Stimulated activated CD4-positive, alpha-beta T cell treated with anti-CD3 and anti-CD28 coated beads, TNF-alpha, amount 100 ng/mL, for 48 hours (primary cell): ENCODE data around the gene SCARF2.
"Not testable (repeated sequence)": the region's sequence is repeated elsewhere in the genome, so short reads cannot be mapped to it uniquely, and the experiment has no call there.

Experiments
- DNase-seq, 3 donors: peaks; one replicate each; pipeline ENCODE4 v3.0.0-alpha.2; 2020; ENCODE audit warnings: low read depth in 3 of 3

The SCARF2 gene

GRCh38 chr22:20409385-20409784 is 28.2 kb downstream of the SCARF2 start:
- not testable (repeated sequence) for DNase-seq

- DNase-seq: no peak
Measured at GRCh38 chr22:20408891-20409290, 28.7 kb downstream of the SCARF2 start.

DNA sequence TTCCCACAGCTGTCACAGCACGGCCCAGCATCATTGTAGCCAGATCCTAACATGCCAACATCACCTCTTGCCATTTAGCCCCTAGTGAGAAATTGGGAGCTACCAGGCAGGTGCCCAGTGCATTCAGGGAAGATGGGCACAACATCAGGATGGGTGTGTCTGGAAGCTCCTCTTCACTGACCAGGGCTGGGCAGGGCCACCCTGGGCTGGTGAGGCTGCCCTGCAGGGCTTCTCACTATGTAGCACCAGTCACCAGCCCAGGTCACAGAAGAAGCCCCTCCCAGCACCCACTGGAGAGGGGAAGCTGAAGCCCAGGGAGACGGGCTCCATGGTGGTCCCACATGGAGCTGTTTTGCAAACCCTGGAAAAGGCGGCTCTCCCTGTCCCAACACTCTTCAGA is 29.8 kb downstream of the SCARF2 start:
- no peak for DNase-seq

GRCh38 chr22:20406686-20407408 is 30.8 kb downstream of the SCARF2 start:
- no peak for DNase-seq

- no peak for DNase-seq
Measured at GRCh38 chr22:20405931-20406685, 31.5 kb downstream of the SCARF2 start.

DNA sequence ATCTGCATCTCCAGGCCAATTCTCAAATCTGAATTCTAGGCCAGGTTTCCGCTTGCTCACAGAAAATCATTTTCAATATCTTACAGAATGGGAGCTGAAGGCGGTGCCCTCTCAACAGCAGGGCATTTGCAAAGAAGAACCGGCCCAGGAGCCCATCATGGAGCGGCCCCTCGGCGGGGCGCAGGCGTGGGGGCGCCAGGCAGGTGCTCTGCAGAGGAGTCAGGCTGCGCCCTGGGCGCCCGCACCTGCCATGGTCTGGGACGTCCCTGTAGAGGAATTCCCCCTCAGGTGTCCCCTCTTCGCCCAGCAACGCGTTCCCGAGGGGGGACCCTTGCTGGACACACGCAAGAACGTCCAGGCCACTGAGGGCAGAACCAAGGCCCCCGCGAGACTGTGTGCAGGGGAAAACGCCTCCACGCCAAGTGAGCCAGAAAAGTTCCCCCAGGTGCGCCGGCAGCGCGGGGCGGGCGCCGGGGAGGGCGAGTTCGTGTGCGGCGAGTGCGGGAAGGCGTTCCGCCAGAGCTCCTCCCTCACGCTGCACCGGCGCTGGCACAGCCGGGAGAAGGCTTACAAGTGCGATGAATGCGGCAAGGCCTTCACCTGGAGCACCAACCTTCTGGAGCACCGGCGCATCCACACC is 32.2 kb downstream of the SCARF2 start:
- no peak for DNase-seq

DNA sequence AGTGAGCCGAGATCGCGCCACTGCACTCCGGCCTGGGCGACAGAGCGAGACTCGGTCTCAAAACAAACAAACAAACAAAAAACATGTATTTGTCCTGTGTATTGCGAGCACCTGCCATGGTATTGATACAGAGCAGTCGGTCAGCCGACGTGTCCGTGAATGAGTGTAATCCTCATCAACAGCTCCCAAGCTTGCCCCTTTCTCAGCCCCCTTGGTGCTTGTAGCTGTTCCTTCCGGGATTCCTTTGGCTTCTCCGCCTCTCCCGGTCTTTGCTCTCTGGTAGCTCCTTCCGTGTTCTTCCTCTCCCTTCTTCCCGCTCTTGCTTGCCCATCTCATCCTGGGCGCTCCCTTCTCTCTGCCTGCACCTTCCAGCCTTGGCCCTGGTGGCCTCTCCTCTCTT is 32.7 kb downstream of the SCARF2 start:
- no peak for DNase-seq

DNA sequence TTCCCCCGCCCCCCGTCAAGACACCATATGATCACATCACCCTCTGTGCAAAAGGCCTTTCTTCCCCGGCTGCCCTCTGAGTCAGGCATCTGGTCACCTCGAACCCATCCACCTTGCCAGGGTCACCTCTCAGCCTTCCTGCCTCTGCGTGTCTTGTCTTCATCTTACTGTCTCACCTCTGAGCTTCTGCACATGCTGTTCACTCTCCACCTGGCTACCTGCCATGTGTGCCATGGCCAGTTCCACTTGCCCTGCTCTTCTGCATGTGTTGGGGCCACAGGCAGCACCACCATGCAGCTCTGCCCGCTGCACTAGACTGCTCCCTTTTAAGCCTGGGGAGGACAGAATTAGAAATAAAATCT is 33.9 kb downstream of the SCARF2 start:
- DNase-seq: no peak

GRCh38 chr22:20402960-20403778 is 34.5 kb downstream of the SCARF2 start:
- DNase-seq: no peak

DNA sequence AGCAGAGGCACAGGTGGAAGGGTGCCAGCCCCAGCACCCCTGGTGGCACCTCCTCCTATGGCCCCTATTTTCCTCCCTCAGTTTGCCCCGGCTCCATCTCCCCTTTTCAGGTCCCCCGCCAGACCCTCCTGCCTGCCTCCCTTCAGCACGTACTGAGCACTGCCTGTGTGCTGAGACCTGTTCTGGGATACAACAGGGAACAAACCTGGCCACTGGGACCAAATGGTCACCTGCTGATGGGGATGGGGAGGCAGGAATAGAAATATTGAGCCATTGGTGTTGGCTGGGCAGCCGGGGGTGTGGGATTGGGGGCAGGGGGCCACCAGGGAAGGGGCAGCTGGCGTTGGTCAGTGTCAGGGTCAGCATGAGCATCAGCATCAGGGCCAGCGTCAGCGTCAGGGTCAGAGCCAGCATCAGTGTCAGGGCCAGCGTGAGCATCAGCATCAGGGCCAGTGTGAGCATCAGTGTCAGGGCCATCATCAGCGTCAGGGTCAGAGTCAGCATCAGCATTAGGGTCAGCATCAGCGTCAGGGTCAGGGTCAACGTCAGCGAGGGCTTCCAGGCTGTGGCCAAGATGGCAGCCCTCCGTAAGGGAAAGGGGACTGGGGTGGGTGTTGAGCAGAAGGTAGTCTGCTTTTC is 36.1 kb downstream of the SCARF2 start:
- no peak for DNase-seq

GRCh38 chr22:20400606-20401375 is 36.8 kb downstream of the SCARF2 start:
- DNase-seq: no peak

DNA sequence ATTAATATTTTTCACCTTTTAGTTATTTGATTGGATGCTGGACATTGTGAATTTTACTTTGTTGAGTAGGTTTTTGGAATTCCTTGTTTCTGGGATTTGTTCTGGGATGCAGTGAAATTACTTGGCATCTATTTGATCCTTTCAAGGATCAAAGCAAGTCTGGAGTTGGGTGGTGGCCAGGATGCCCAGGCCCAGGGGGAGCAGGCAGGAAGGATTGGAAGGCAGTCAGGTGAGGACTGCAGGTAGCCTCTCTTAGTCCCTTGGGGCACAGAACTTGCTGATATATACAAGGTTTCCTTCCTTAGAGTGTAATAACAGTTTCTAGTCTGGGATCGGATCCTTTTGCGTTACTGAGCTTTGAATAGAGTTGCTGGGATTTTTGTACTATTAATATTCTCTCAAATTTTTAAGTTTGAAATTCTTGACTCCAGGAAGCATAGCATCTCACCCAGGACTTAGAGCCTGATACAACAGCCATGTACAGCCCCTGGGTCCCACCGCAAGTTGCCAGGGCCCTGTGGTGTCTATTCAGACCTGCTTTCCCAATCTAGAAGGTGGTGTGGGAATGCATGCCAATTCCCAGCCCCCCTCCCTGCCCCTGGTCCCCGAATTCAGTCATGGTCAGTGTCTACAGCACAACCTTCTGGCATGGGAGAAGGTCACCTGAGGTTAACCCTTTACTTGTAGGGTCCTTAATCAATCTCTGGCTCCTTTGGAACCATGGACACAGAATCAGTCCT is 37.6 kb downstream of the SCARF2 start:
- no peak for DNase-seq

- DNase-seq: no peak
Measured at GRCh38 chr22:20398420-20398819, 39.2 kb downstream of the SCARF2 start.

DNA sequence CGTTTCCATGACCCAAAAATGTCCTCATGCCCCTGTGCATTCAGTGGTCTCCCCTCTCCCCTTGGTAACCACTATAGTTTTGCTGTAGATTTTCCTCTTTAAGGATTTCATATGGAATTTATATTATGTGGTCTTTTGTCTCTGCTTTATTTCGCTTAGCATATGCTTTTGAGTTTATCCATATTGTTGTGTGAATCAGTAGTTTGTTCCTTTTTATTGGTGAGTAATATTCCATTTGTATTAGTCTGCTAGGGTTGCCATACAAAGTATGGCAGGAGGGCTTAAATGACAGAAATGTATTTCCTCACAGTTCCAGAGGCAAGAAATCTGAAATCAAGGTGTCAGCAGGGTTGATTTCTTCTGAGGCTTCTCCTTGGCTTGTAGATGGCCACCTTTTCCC is 40.1 kb downstream of the SCARF2 start:
- DNase-seq: no peak

DNA sequence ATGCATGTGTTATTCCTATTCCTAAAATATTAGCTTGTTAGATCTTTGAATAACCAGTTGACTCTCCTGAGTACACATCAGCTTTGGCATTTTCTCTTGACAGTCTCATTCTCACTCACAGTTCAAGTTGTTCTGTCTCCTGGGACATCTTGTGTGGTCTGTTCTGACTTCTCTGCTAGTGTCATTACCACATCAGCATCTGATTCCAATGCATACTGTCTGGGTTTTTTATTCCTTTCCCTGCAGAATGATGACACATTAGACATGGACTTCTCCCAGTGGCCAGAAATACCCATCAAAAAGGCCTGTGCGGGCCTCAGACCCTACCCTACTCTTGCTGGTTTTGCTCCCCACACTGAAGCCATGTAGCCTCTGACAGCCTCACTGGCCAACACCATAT is 41.0 kb downstream of the SCARF2 start:
- no peak for DNase-seq

DNA sequence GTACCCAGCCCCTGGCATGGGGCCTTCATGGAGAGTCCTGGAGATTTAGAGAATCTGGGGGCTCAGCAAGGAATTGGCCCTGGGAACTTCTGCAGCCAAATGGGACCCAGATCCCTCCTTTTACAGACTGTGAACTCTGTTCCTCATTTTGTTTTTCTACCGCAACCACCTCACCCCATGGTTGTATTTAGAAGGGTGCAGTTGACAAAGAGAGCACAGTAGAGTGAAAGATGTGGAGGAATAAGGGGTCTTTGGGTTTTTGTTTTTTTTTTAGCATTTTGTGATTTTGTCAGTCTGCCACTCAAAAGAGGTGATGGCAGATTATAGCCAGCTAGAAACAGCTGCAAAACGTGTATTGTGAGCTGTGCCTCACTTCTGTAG is 41.7 kb downstream of the SCARF2 start:
- no peak for DNase-seq

- no peak for DNase-seq
Measured at GRCh38 chr22:20395181-20395906, 42.3 kb downstream of the SCARF2 start.

GRCh38 chr22:20393705-20394476 is 43.7 kb downstream of the SCARF2 start, which contains the start of gene ZNF74:
Gene ZNF74 (plus strand): TSS chr22:20394151. CDS start chr22:20394629, 478 bp downstream.
- DNase-seq: peak; percentile 63 to 73 (median 70)
